PC-3 (cell line): ENCODE results near the gene STATH. TPM values are rescaled to one million over a fixed set of nuclear protein-coding genes. Genes with fewer than 3 reads are reported as not detected.

Source experiments
- ATAC-seq: fragments of 200-7000 bp; cut with Tn5 transposase; 2 replicates; pipeline ENCODE4 v1.9.1; 2020; ENCODE audit warnings: mild to moderate bottlenecking, moderate library complexity
- Bru-seq: library from RNA; stranded (reverse); fragments of 400-500 nt; gene quantifications from one replicate; lab custom pipeline; 2021; lab: Mats Ljungman, UMichigan
- BruChase-seq, 2 experiments: library from RNA; stranded (reverse); fragments of 400-500 nt; gene quantifications; one replicate each; lab custom pipeline; 2021; lab: Mats Ljungman, UMichigan
- BruUV-seq: library from RNA; stranded (reverse); fragments of 400-500 nt; replicated peaks from 2 replicates; lab custom pipeline; 2021; lab: Mats Ljungman, UMichigan
- CTCF ChIA-PET: fragments of 300-600 bp; sonication (Branson Sonifier 250); formaldehyde crosslinking; loops from one replicate; lab custom pipeline; 2022; ENCODE audit warnings: antibody characterized with exemption; lab: Charles Lee
- POLR2A ChIA-PET: fragments of 300-600 bp; sonication (Branson Sonifier 250); formaldehyde crosslinking; loops from one replicate; lab custom pipeline; 2022; ENCODE audit warnings: antibody characterized with exemption; ENCODE audit not compliant: unreplicated experiment; lab: Charles Lee
- DNase-seq: peaks from one replicate; pipeline ENCODE4 v3.0.0-alpha.2; 2015
- H2AFZ ChIP-seq: fragments of 300-600 bp; sonication (generic); 2 replicates; pipeline ENCODE4 v1.6.0; 2016; ENCODE audit warnings: antibody characterized with exemption, low read length
- H3F3A ChIP-seq: fragments of 300-600 bp; sonication (generic); one replicate; pipeline ENCODE4 v1.6.0; 2017; ENCODE audit warnings: antibody characterized with exemption, low read length, control low read depth, mild to moderate bottlenecking; ENCODE audit not compliant: unreplicated experiment
- H3K27ac ChIP-seq: fragments of 300-600 bp; sonication (generic); 2 replicates; pipeline ENCODE4 v1.5.1; 2016; ENCODE audit warnings: mild to moderate bottlenecking, low read length
- H3K27me3 ChIP-seq: fragments of 300-600 bp; sonication (generic); 2 replicates; pipeline ENCODE4 v1.6.1; 2016; ENCODE audit warnings: low read length, mixed read lengths
- H3K36me3 ChIP-seq: fragments of 300-600 bp; sonication (generic); 2 replicates; pipeline ENCODE4 v1.6.1; 2016; ENCODE audit warnings: low read depth, mixed run types, low read length, mixed read lengths
- H3K4me1 ChIP-seq: fragments of 300-600 bp; sonication (generic); 2 replicates; pipeline ENCODE4 v1.5.1; 2016; ENCODE audit warnings: low read length; ENCODE audit not compliant: insufficient read depth
- H3K4me2 ChIP-seq: fragments of 300-600 bp; sonication (generic); 2 replicates; pipeline ENCODE4 v1.6.0; 2016; ENCODE audit warnings: low read length
- H3K4me3 ChIP-seq: fragments of 300-600 bp; sonication (generic); 2 replicates; pipeline ENCODE4 v1.5.1; 2016; ENCODE audit warnings: mild to moderate bottlenecking, low read length, mixed read lengths
- H3K79me2 ChIP-seq: fragments of 300-600 bp; sonication (generic); 2 replicates; pipeline ENCODE4 v1.6.1; 2017; ENCODE audit warnings: low read length, mixed read lengths
- H3K9ac ChIP-seq: fragments of 300-600 bp; sonication (generic); 2 replicates; pipeline ENCODE4 v1.6.0; 2016; ENCODE audit warnings: mild to moderate bottlenecking, low read length
- H3K9me2 ChIP-seq: fragments of 300-600 bp; sonication (generic); replicated peaks from 2 replicates; pipeline ENCODE4 v1.6.1; 2016; ENCODE audit warnings: mixed run types, low read length, mixed read lengths
- H3K9me3 ChIP-seq: fragments of 300-600 bp; sonication (generic); 2 replicates; pipeline ENCODE4 v1.6.1; 2016; ENCODE audit warnings: low read length, mixed read lengths
- H4K20me1 ChIP-seq: fragments of 300-600 bp; sonication (generic); 2 replicates; pipeline ENCODE4 v1.6.1; 2016; ENCODE audit warnings: low read length, mixed read lengths
- EZH2 ChIP-seq: fragments of 300-600 bp; sonication (generic); IDR thresholded peaks from one replicate; pipeline ENCODE4 v1.6.1; 2017; ENCODE audit warnings: antibody characterized with exemption, mild to moderate bottlenecking, low read length; ENCODE audit not compliant: unreplicated experiment
- EZH2phosphoT487 ChIP-seq: fragments of 300-600 bp; sonication (generic); IDR thresholded peaks from 2 replicates; pipeline ENCODE4 v1.6.1; 2018; ENCODE audit warnings: mild to moderate bottlenecking, antibody characterized with exemption, low read length, borderline replicate concordance
- intact Hi-C: fragments of 100-400 bp; cut with micrococcal nuclease; formaldehyde crosslinking; loops from 2 replicates; pipeline ENCODE4 v1.9.0; 2023
- long read RNA-seq: library from polyadenylated mRNA; unstranded; transcript quantifications from one replicate; pipeline ENCODE4 v2.0.0, GENCODE V29; 2021; ENCODE audit not compliant: unreplicated experiment
- total RNA-seq: library from RNA; depleted of rRNA; stranded (reverse); fragments of >200 nt; gene quantifications from 2 replicates; pipeline ENCODE4 v1.2.3, GENCODE V29; 2014; rRNA removed
- TF ChIP-seq, protein P1 (sequence below): fragments of 300-600 bp; sonication (generic); conservative IDR thresholded peaks from 2 replicates; pipeline ENCODE4 v1.5.1; 2017; ENCODE audit warnings: antibody characterized with exemption, low read depth, mild to moderate bottlenecking, low read length

Gene STATH
- total RNA-seq (not detected in 2 replicates), Bru-seq, nascent RNA (not detected), BruChase-seq, experiment 1, labeled RNA remaining after a 6-hour chase (not detected), BruChase-seq, experiment 2, labeled RNA remaining after a 2-hour chase (not detected)
- long read RNA-seq, result 0 reads

- no peak within 1 kb of the TSS for H2AFZ ChIP-seq
- H3K9me3 ChIP-seq, result no peaks in the 10 kb centered on the region
- H3K9ac ChIP-seq, result no peak within 1 kb of the TSS
- no TSS peak for BruUV-seq
- ATAC-seq, result no peak
- H3K4me3 ChIP-seq, result no peak within 1 kb of the TSS
- H3K9me2 ChIP-seq, result no peaks in the 10 kb centered on the region
- peaks cover 10% of the 10 kb centered on the region; the same call in 1 of the 2 replicates for H3K27me3 ChIP-seq
- no peaks in the 10 kb centered on the region for H3K36me3 ChIP-seq
- ChIA-PET POLR2A (no interaction called here), CTCF (no interaction called here)
- intact Hi-C loops, result no loop called here
- DNase-seq, result no peak
- H4K20me1 ChIP-seq, result no peaks in the 10 kb centered on the region
- no peak within 1 kb of the TSS for H3K27ac ChIP-seq
- H3F3A ChIP-seq, result no peaks in the 10 kb centered on the region
- TF ChIP-seq EZH2phosphoT487 (no peak), EZH2 (no peak)
- TF ChIP-seq, protein P1, sequence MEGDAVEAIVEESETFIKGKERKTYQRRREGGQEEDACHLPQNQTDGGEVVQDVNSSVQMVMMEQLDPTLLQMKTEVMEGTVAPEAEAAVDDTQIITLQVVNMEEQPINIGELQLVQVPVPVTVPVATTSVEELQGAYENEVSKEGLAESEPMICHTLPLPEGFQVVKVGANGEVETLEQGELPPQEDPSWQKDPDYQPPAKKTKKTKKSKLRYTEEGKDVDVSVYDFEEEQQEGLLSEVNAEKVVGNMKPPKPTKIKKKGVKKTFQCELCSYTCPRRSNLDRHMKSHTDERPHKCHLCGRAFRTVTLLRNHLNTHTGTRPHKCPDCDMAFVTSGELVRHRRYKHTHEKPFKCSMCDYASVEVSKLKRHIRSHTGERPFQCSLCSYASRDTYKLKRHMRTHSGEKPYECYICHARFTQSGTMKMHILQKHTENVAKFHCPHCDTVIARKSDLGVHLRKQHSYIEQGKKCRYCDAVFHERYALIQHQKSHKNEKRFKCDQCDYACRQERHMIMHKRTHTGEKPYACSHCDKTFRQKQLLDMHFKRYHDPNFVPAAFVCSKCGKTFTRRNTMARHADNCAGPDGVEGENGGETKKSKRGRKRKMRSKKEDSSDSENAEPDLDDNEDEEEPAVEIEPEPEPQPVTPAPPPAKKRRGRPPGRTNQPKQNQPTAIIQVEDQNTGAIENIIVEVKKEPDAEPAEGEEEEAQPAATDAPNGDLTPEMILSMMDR, result no peak
- peaks cover 6% of the 10 kb centered on the region; the same call in 1 of the 2 replicates for H3K4me1 ChIP-seq
- H3K79me2 ChIP-seq, result no peaks in the 10 kb centered on the region
- H3K4me2 ChIP-seq, result no peak within 1 kb of the TSS
Measured at GRCh38 chr4:69995526-69996016, at the start of gene STATH. TSS of gene STATH (plus strand) at chr4:69995966. CDS start at chr4:69998438, 2,472 bp downstream.

GRCh38 chr4:69951602-69952001 lies 44.2 kb upstream of the STATH start:
- no peaks in the 10 kb centered on the region for H3K79me2 ChIP-seq
- no peaks in the 10 kb centered on the region for H3K36me3 ChIP-seq
- H3K9me3 ChIP-seq, result no peaks in the 10 kb centered on the region
- DNase-seq (no peak), ATAC-seq (no peak)
- BruUV-seq, result no TSS peak
- H3K4me2 ChIP-seq, result no peak overlapping the region
- H3K9me2 ChIP-seq, result no peaks in the 10 kb centered on the region
- H3K9ac ChIP-seq, result no peak overlapping the region
- intact Hi-C loops, result no loop called here
- H4K20me1 ChIP-seq, result no peaks in the 10 kb centered on the region
- H3F3A ChIP-seq, result no peaks in the 10 kb centered on the region
- TF ChIP-seq, protein P1, result no peak
- TF ChIP-seq EZH2phosphoT487 (no peak), EZH2 (no peak)
- 0 out of 2 replicates have a peak, but pooled peaks cover 3% of the 10 kb centered on the region for H3K4me1 ChIP-seq
- no peak overlapping the region for H2AFZ ChIP-seq
- ChIA-PET CTCF (no interaction called here), POLR2A (no interaction called here)
- no peak overlapping the region for H3K4me3 ChIP-seq
- H3K27ac ChIP-seq, result no peak overlapping the region
- peaks cover 4% of the 10 kb centered on the region; the same call in 1 of the 2 replicates for H3K27me3 ChIP-seq

DNA sequence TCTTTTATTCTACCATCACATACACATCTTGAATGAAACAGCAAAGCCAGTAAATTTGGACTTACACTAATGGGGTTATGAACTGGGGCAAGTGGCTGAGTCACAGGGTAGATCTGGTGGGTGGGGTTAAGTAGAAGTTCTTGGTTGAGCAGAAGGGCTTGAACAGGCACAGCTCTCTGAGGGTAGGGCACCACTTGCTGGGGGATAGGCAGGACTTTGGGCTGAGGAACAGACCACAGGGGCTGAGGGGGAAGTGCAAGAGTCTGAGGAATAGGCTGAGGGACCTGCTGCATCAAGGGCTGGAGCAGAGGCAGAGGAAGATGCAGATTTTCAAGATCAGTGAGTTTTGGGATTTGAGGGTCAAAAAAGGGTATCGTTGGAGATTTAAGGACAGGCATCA lies 38.6 kb upstream of the STATH start:
- Histone ChIP-seq H3K4me1 (0 out of 2 replicates have a peak, but pooled peaks cover 3% of the 10 kb centered on the region), H3K27me3 (no peaks in the 10 kb centered on the region), H3K36me3 (no peaks in the 10 kb centered on the region), H3K9me2 (no peaks in the 10 kb centered on the region), H3F3A (no peaks in the 10 kb centered on the region), H3K9ac (no peak overlapping the region), H2AFZ (no peak overlapping the region), H3K9me3 (no peaks in the 10 kb centered on the region), H3K79me2 (no peaks in the 10 kb centered on the region), H3K4me3 (no peak overlapping the region), H3K27ac (no peak overlapping the region), H3K4me2 (no peak overlapping the region), H4K20me1 (no peaks in the 10 kb centered on the region)
- DNase-seq (no peak), ATAC-seq (no peak)
- TF ChIP-seq EZH2, result no peak
- TF ChIP-seq, protein P1, result no peak
- no peak for TF ChIP-seq EZH2phosphoT487
- intact Hi-C loops, result no loop called here
- CTCF ChIA-PET, result no interaction called here
- POLR2A ChIA-PET, result no interaction called here
- no TSS peak for BruUV-seq
